HG03159 (cell line): Measurements from ENCODE around the gene ELOVL7.
"Not testable (repeated sequence)": the region's sequence is repeated elsewhere in the genome, so short reads cannot be mapped to it uniquely, and the experiment has no call there.

Experiments
- ATAC-seq: cut with Tn5 transposase; IDR thresholded peaks from one replicate; pipeline ENCODE4 v1.9.1; 2021; ENCODE audit warnings: mild to moderate bottlenecking, moderate library complexity; ENCODE audit not compliant: unreplicated experiment

ELOVL7 gene

DNA sequence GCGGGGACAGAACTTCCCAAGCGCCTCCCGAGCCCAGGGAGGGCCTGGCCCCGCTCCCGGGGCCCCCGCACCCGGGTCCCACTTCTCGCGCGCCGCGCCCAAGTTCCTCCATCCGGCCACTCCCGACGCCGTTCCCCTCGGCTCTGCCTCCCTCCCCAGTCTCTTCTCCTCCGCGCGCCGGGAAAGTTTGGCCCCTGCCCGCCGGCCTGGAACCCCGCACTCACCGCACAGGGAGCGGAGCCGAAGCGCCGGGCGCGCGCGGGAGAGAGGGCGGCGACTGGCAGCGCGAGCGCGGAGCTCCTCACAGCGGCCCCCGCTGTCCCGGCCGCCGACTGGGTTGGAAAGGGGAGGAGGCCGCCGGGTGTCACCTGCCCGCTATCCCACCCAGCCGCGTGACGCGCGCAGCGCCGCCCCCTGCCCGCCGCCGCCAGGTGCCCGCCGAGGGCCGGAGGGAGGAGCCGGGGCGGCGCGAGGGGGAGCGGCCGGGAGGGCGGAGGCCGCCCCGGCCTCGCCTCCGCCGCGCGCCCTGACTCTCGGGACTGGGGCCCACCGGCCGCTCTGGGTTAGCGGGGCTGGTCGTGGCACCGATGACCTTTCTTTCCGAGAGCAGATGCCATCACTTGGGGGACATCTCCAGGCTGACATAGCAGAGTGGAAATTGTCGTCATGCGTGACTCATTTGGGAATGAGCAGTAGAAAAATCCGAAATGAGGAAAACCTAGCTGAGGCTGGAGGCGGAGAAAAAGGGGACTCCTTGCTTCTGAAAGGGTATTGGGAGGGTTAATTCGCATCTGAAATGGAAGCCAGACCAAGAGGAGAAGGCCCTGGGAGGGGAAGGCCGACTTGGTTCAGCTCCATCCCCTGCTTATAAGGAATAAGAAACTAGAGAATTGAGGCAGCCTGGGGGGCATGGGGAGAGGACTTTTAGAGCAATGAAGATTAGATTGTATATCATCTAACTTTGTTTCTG lies at the start of gene ELOVL7:
Gene ELOVL7 (minus strand): TSS at position 334 of the 970 bp plus-strand sequence. CDS start 56,872 bp downstream, outside the sequence.
- peak; percentile 94 for ATAC-seq

DNA sequence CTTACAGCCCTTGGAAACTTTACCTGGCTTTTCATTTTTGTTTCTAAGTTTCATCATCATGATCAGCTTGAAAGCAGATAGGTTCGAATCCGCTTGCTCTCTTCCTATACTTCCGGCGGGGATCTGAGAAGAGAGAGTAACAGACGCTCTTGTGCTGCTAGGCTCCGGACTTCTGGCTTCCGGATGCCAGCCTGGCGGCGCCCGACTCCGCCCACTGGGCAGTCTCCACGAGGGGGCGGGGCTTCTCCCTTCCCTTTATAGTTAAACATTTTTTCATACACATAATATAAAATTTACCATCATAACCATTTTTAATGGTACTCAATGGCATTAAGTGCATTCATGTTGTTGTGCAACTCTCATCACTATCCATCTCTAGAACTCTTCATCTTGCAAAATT lies 49.5 kb upstream of the ELOVL7 start:
- no peak for ATAC-seq

DNA sequence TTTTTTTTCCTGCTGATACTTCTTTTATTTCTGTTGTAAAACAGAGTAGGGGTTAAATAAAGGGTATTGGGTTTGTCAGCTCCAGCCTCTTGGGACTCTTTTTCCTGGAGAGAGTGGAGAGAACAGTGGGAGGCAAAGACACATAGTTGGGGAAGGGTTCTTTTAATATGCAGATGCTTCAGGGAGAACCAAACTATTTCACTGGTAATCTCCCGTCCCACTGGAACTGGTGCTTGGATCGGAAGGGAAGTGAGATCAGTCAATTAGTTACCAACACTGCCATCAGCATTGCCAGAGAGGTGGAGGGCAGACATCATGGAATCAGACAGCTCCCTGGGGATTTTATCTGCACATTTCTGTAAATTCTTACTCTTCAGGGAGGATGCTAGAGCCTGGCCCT lies 47.6 kb upstream of the ELOVL7 start:
- ATAC-seq, result no peak

DNA sequence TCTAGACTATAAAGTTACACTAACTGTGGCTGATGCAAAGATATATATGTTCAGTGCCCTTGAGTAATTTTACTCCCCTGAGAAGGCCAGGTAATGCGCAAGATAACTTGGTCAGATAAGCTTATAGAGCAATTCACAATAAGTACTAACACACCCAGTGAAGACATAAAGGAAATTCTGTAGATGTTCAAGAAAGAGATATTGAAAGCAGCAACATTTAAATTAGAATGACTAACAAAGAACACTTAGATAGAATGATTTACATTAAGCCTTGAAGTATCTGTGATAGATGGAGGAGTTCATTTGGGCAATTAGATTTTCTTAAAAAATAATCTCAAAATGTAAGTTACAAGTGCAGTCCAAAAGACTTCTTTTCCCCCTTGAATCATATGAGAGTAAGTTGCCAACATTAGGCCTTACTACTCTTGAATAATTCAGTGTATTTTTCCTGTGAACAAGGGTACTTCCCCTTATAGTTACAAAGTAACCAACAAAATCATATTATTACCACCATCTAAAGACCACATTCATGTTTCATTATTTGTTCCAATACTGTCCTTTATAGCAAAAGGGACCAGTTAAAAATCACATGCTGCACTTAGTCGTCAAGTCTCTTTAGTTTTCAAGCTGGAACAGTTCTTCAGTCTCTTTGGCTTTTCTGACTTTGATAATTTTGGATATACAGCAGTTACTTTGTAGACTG lies 44.4 kb upstream of the ELOVL7 start:
- ATAC-seq, result peak; percentile 80

DNA sequence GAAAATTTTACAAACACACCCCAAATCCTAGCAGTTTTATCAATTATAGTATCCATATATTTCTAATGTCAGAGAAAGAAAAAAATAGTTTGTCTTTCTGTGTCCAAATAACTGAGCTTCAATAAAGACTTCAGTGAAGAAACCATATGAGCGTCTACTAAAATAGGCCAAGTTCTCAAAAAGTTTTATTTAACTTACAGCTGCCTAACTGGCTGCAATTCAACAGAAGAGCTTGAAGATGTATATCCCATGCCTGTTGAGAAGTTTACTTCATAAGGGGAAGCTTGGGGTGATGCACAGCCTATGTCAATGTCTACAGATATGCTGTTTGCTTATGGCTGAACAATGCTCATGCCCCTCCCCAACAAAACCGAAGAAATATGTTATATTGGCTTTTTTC lies 43.7 kb upstream of the ELOVL7 start:
- ATAC-seq, result no peak

DNA sequence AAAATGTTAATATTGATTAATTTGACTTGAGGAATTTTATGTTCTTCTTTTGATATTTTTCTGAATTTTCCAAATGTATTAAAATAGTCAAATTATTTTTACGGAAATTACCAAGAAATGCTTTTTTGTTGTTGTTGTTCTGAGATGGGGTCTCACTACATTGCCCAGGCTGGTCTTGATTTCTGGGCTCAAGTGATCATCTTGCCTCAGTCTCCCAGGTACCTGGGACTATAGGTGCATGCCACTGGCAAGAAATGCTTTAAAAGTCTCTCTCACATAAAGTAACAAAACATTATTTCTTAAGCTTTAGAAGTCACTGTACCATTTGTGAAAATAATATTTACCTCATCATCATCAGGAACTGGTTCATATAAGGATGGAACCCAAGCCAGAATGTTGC lies 43.0 kb upstream of the ELOVL7 start:
- ATAC-seq, result no peak

DNA sequence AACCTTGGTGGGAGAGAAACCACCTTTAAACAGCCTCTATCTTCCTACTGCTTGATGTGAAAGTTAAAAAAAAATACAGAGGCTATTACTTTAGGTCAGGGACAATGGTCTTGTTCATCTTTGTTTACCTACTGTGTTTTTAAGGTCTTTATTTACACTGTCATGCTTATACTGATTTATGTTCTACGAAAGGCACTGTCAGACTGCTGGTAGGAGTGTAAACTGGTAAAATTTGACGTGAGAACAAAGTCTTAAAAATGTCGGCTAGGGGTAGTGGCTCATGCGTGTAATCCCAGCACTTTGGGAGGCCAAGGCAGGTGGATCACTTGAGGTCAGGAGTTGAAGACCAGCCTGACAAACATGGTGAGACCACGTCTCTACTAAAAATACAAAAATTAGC lies 42.1 kb upstream of the ELOVL7 start:
- ATAC-seq, result no peak

DNA sequence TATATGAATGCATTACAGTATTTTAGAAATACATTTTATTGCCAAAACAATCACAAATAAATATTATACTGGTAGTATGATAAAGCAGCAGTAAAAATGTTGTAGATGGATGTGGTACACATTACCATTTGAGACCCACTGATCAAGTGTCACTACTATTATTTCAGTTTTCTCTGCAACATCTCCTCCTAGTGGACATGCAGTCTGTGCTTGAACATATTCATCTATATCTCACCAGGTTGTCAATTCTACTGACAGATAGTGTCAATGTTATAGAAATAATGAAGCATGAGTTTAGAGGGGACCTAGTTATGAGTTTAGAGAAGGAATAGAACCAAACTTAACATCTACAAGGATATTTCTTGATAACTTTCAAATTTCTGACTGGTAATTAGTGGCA lies 39.2 kb upstream of the ELOVL7 start:
- ATAC-seq, result no peak

DNA sequence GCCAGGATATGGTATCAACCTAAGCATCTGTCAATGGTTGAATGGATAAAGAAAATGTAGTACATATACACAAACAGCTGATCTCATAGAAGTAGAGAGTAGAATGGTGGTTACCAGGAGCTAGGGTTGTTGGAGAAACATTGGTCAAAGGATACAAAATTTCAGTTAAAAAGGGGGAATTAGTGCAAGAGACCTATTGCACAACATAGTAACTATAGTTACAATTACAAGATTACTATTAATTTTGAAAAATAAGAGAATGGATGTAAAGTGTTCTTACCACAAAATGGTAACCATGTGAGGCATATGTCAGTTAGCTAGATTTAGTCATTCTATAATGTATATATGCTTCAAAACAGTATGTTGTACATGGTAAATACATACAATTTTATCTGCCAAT lies 28.8 kb upstream of the ELOVL7 start:
- no peak for ATAC-seq

DNA sequence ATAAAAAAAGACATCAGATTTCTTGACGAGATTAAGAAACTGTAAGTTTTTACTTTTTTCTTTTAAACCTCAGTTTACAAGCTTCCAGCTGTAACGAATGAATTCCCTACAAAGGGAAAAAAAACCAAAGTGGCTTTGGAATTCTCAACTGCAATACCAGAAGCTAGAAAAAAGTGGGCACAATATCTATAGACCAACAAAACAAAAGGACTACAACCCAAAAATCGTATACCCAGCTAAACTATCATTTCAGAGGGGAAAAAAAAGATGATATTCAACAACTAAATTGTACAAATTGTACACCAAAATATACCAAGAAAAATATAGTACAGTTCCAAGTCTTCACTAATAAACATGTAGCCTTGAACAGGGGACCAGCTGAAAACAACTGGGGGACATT lies 26.8 kb upstream of the ELOVL7 start:
- no peak for ATAC-seq

DNA sequence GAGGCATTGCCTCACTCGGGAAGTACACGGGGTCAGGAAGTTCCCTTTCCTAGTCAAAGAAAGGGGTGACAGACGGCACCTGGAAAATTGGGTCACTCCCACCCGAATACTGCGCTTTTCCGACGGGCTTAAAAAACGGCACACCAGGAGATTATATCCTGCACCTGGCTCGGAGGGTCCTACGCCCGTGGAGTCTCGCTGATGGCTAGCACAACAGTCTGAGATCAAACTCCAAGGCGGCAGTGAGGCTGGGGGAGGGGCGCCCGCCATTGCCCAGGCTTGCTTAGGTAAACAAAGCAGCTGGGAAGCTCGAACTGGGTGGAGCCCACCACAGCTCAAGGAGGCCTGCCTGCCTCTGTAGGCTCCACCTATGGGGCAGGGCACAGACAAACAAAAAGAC lies 16.5 kb upstream of the ELOVL7 start:
- not testable (repeated sequence) for ATAC-seq

DNA sequence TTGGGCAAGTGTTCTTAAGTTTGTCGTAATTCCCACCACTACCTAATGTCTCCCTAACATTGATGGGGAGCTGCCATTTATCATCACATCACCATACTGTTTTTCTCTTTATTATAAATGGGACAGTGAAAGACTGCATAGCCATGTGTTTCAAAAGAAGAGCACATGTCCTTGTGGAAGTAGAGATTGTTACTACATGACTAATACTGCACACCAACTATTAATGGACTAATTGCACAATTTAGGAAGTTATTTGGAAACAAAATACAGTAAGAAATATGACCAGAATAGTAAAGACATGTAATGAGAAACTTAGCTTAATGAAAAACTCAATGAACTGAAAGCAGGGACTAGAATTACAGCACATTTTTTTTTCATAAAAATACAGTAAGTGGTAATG lies 12.0 kb upstream of the ELOVL7 start:
- no peak for ATAC-seq

DNA sequence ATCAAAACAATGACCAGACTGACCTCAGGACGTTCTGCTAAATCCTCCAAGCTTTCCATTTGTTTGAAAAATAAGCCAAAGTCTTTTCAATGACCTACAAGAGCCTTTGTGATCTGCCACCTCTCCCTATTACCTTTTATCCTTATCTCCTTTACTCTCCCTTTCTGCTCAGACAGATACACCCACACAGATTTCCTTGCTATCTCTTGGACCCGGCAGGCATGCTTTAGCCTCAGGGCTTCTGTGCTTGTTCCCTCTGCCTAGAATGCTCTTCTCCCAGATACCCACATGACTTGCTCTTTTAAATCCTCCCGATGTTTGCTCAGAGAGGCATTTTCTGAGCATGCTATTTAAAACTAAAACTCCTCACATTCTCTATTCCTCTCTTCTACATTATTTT lies 8.9 kb upstream of the ELOVL7 start:
- ATAC-seq, result no peak

DNA sequence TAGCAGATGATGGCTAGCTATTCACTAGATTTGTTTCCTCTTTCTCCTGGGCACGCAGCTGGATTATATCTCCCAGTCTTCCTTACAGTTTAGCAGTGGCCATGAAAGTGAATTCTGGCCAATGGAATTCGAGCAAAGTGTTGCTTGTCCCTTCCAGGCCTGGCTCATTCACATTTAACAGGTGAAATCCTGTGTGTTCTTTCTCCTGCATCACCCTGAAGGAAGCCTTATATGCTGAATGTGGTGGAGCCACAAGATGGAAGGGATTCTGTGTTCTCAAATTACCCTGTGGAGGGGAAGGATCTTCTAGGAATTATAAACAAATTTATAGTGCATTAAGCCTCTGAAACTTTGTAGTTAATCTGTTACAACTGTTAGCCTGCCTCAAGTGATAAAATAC lies 8.2 kb upstream of the ELOVL7 start:
- ATAC-seq, result no peak

DNA sequence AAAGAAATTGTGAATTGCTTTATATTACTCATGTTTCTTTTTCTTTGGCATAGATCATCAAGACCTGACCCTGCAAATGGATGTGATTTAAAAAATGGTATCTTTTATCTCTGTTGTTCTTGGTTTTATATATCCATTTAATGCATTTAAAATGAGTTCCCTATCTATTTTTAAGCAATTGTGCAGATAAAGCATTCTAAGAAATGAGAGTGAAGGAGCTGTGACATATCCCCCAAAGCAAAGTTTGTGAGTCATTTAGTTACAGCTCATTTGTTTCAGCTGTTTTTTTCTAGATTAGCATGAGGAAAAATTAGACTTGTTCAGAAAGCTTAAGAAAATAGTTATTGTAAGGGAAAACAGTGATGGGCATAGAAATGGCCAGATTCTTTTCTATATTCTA lies 7.6 kb upstream of the ELOVL7 start:
- ATAC-seq, result no peak

DNA sequence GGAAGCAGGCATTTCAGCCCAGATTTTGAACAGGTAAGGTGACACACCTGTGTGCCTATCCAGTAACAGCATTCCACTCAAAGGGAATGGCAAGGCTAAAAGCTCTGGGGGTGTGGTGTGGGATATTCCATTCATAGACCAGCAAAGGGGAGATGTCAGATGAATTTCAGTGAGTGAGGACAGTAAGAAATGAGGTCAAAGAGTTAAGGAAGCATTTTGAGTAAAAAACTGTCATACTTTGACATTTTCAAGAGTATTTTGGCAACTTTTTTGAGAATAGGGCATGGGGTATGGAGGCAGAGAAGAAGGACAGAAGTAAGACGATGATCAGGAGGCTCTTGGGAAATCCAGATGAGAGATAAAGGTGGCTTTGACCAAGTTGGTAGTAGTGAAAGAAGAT lies 2.2 kb upstream of the ELOVL7 start:
- ATAC-seq, result no peak

DNA sequence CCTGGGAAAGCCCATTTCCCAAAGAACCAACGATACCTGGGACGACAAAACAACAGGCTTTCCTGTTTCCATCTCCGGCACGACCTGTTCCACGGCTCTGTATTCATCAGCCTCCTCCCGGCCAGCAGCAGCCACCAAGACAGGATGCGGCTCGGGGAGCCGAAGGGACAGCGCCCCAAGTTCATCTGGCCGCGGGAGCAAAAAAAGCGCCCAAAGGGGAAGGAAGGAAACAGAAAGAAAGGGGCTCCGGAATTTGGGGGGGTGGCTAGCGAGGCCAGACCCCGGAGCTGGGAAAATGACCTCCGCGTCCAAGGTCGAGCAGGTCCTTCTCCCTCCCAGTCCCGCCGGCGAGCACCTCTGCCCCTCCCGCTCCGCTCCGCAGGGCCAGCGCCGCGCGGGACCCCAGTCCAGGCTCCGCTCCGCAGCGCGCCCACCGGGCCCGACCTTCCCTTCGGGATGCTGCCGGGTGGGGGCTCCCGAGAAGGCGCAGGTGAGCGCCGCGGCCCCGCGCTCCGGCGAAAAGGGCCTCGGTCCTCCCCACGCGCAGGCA lies 608 bp downstream of the ELOVL7 start:
- peak; percentile 20 for ATAC-seq

DNA sequence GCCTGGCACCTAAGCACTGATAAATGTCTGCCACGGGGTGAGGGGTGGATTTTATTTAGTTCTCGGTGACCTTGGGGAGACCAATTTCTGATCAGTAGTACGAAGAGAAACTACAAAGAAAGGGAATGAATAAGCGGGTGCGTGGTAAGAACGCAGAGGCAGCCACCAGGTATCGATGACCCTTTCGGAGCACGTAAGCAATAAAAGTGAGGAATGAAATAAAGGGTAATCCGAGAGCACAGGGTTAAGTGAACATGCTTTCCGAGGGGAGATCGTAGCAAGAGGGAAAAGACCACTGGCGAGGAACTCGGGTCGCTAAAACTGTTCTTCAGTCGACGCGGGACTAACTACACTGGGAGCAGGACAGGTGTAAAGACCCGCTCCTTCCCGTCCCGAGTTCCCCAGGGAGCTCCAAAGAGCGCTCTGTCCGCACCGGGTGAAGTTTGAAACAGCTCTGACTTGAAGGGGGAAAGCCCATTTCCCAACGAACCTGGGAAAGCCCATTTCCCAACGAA lies 1.1 kb downstream of the ELOVL7 start:
- ATAC-seq, result no peak

DNA sequence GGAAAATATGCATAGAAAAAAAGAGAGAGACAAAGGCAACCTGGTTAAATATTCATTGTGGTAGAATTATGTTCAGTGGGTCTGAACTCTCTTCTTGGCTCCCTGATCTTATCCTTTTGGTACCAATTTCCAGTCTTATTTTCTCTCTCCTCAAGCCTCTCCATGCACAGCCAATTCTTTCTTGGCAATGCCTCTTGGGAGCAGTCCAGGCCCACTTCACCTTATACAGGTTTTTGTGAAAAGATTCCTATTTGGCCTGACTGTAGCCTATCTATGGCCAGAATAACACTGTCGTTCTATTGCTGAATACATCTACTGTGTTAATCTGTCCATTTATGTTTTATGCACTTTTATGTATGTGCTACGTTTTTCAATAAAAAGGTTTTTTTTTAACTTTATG lies 2.7 kb downstream of the ELOVL7 start:
- ATAC-seq, result no peak

DNA sequence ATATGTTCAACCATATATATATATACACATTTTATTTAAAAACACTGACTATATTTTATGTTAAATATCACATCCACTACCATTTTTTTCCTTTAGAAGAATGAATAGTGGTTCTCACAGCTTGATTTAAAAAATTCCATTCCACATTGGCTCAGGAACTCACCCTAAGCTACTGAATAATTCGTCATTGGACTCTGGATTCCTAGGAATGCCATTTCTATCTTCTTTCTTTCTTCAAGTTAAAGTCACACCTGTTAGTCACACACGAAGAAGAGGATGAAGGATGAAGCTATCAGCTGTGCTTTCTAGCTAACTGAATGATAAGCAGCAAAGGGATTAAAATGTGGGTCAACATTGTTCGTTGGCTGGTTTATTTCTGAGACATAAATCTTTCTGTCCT lies 7.9 kb downstream of the ELOVL7 start:
- no peak for ATAC-seq

DNA sequence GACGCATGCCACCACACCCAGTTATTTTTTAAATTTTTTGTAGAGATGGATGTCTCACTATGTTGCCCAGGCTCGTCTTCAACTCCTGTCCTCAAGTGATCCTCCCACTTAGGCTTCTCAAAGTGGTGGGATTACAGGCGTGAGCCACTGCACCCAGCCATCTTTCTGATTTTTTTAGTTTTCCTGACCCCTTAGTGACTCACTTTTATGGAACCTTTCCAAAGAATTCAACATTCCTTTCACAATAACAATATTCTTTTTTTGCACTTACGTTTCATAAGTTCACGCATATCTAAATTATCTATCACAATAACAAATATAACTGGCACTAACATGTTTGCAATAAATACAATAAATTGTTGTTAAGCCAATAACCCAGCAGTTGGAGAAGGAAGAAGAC lies 8.5 kb downstream of the ELOVL7 start:
- ATAC-seq, result no peak

DNA sequence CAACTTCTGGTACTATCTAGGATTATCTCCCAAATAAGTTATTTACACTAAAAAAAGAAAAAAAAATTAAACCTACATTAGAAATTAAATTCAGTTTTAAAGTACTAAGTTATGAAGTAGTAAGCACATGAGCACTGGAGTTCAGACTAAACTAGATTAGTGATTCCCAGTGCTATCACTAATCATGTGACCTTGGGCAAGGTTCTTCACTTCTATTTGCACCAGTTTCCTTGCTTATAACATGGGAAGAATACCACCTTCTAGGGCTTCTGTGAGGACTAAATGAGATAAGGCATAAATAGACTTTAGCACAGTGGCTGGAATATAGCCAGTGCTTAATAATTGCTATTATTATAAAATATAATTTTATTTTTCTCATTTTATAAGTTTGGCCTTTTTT lies 10.5 kb downstream of the ELOVL7 start:
- no peak for ATAC-seq
